Measurements from ENCODE around the gene MTCL1. TPM values are rescaled to one million over a fixed set of nuclear protein-coding genes. Genes with fewer than 3 reads are reported as not detected.

The MTCL1 gene
- total and polyA plus RNA-seq, 10 of the 15 experiments (the other 5 are each of a cell fraction or from before 2014, with no cell fraction given) = 0.03 to 0.36 (median 0.13) TPM; not detected in 4

DNA sequence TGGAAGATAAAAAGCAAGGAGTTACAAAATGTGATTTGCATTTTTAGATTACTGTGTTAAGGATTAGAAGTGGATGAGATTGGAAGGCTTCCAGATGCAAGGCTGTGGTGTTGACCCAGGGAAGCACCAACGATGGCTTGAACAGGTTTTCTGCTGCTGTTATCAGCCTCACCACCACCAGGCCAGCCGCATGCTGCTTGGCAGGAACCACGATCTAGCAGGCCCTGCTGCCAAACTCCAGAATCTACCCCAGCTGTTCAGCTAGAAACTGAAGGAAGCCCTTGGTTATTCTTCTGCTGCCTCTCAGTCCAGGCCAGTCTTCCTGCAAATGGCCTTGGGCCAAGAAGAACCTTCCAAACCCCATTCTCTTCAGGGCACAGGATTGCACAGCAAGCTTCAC is 133.9 kb downstream of the MTCL1 start:
- no peaks in the 10 kb centered on the region for H3K4me1 ChIP-seq (ENCODE audit: control insufficient read depth, insufficient read depth, low read length)
- H3K4me3 ChIP-seq = no peak overlapping the region
- H3K4me2 ChIP-seq (ENCODE audit: control insufficient read depth, insufficient read depth) = no peak overlapping the region
- no peak for FAIRE-seq
- H3K9me3 ChIP-seq (replicated peaks; ENCODE audit: control insufficient read depth, insufficient read depth, low read length) = no peaks in the 10 kb centered on the region; the same call in 2 of the 3 replicates
- SMC1A ChIA-PET (ENCODE audit: uncharacterized antibody, unreplicated experiment) = interaction anchor here (1.0 kb wide), 1 partner anchor 17 kb away, joined by 3 read pairs; no protein-coding TSS in a partner anchor
- intact Hi-C loops (cut with micrococcal nuclease; ENCODE audit: unreplicated experiment) = no loop called here
- WGBS (ENCODE audit: insufficient coverage, insufficient replicate concordance, low lambda C conversion rate, missing lambda C conversion rate) = 62% methylated on average over 3 of the region's 3 CpGs
- no TSS peak for BruUV-seq (replicated peaks)
- H4K20me1 ChIP-seq (ENCODE audit: control insufficient read depth, insufficient read depth) = no peaks in the 10 kb centered on the region
- no peak overlapping the region for H2AFZ ChIP-seq (ENCODE audit: control insufficient read depth, low read depth, low read length)
- H3K27me3 ChIP-seq (replicated peaks in 1 of 2; ENCODE audit: control insufficient read depth in 2 of 2, insufficient read depth in 2 of 2, low read length in 1 of 2) = peaks cover 3% of the 10 kb centered on the region in 2 experiments; a peak in 1 of 4 replicates
- no peak overlapping the region for H3K27ac ChIP-seq (ENCODE audit: control insufficient read depth, insufficient read depth)
- RAD21 ChIA-PET (ENCODE audit: unreplicated experiment) = no interaction called here
- H3K9ac ChIP-seq (ENCODE audit: control insufficient read depth, insufficient read depth, low read length) = no peak overlapping the region
- no peak for ATAC-seq
- no peaks in the 10 kb centered on the region for H3K79me2 ChIP-seq (ENCODE audit: control insufficient read depth, insufficient read depth, low read length)
- CTCF ChIA-PET = interaction anchor here (1.7 kb wide), 1 partner anchor 17 kb away, joined by 3 read pairs; no protein-coding TSS in a partner anchor
- no peak for DNase-seq (ENCODE audit: low read depth, low spot score)
- H3K36me3 ChIP-seq (ENCODE audit: control insufficient read depth in 2 of 2, insufficient read depth in 2 of 2, low read length in 1 of 2) = no peaks in the 10 kb centered on the region
- POLR2A ChIA-PET = no interaction called here
- in situ Hi-C loops (cut with MboI) = loop anchor here (25.0 kb wide), 2 partner anchors 123 to 1473 kb away; no protein-coding TSS in a partner anchor
- no peak for TF ChIP-seq SREBF2 (IDR thresholded peaks at IDR 0.05; ENCODE audit: low read length)
- TF ChIP-seq MEF2A (IDR thresholded peaks at IDR 0.05; ENCODE audit: insufficient read depth, low read depth, low read length) = no peak
- TF ChIP-seq ATF7 (IDR thresholded peaks at IDR 0.05; ENCODE audit: low read depth) = no peak
- TF ChIP-seq POU2F2 (IDR thresholded peaks at IDR 0.05; ENCODE audit: borderline replicate concordance, low read depth, low read length) = no peak
- no peak for TF ChIP-seq PML (IDR thresholded peaks at IDR 0.05; ENCODE audit: low read length)
- no peak for TF ChIP-seq IKZF2 (IDR thresholded peaks at IDR 0.05)
- no peak for TF ChIP-seq TARDBP (IDR thresholded peaks at IDR 0.05; ENCODE audit: borderline replicate concordance)
- TF ChIP-seq KAT2A (conservative IDR thresholded peaks at IDR 0.05; ENCODE audit: control insufficient read depth, low read depth, low read length) = no peak
- TF ChIP-seq CBFB (IDR thresholded peaks at IDR 0.05; ENCODE audit: low read depth) = no peak
- no peak for TF ChIP-seq GABPA (IDR thresholded peaks at IDR 0.05; ENCODE audit: low read depth)
- no peak for TF ChIP-seq RAD21 (IDR thresholded peaks at IDR 0.05; ENCODE audit: insufficient read depth, low read depth, low read length)
- no peak for TF ChIP-seq SMARCA5 (IDR thresholded peaks at IDR 0.05)
- no peak for TF ChIP-seq SRF (IDR thresholded peaks at IDR 0.05; ENCODE audit: low read depth in 2 of 2, low read length in 2 of 2)
- no peak for TF ChIP-seq TBL1XR1 (IDR thresholded peaks at IDR 0.05; ENCODE audit: low read depth, low read length)
- no peak for TF ChIP-seq RB1 (IDR thresholded peaks at IDR 0.05; ENCODE audit: borderline replicate concordance)

All from GM12878 (cell line).